Neuronal stem cell (in vitro differentiated cells): ENCODE measurements around the gene NUP210L.
"Not testable (repeated sequence)": the region's sequence is repeated elsewhere in the genome, so short reads cannot be mapped to it uniquely, and the experiment has no call there.

Experiments used
- DNase-seq: peaks from one replicate; pipeline ENCODE4 v3.0.0-alpha.2; 2013; ENCODE audit warnings: low spot score
- H2AFZ ChIP-seq: one replicate; pipeline ENCODE4 v1.6.1; 2013; ENCODE audit warnings: mild to moderate bottlenecking, low read length, inconsistent platforms
- H2AK5ac ChIP-seq: 2 replicates; pipeline ENCODE4 v1.6.1; 2013; ENCODE audit warnings: low read depth, mild to moderate bottlenecking, inconsistent platforms, low read length, moderate library complexity, mixed read lengths
- H2BK120ac ChIP-seq: 2 replicates; pipeline ENCODE4 v1.6.1; 2013; ENCODE audit warnings: low read depth, mild to moderate bottlenecking, inconsistent platforms, low read length, moderate library complexity, mixed read lengths
- H2BK12ac ChIP-seq: one replicate; pipeline ENCODE4 v1.6.1; 2013; ENCODE audit warnings: low read length, inconsistent platforms
- H2BK15ac ChIP-seq: 2 replicates; pipeline ENCODE4 v1.6.1; 2013; ENCODE audit warnings: mild to moderate bottlenecking, low read length, inconsistent platforms, mixed read lengths
- H2BK5ac ChIP-seq: one replicate; pipeline ENCODE4 v1.6.1; 2013; ENCODE audit warnings: inconsistent platforms, mild to moderate bottlenecking, low read length, moderate library complexity
- H3K14ac ChIP-seq: one replicate; pipeline ENCODE4 v1.6.1; 2013; ENCODE audit warnings: low read length, inconsistent platforms
- H3K18ac ChIP-seq: 2 replicates; pipeline ENCODE4 v1.6.1; 2013; ENCODE audit warnings: low read length, inconsistent platforms
- H3K23ac ChIP-seq: 2 replicates; pipeline ENCODE4 v1.6.1; 2013; ENCODE audit warnings: low read depth, mild to moderate bottlenecking, mixed read lengths, low read length, inconsistent platforms; ENCODE audit not compliant: poor library complexity
- H3K27ac ChIP-seq: replicated peaks from 3 replicates; pipeline ENCODE4 v1.5.1; 2013; ENCODE audit warnings: low read length, inconsistent platforms
- H3K27me3 ChIP-seq, 3 experiments: 2 replicates each; pipeline ENCODE4 v1.6.1; 2013; ENCODE audit warnings: low read length in 3 of 3, mild to moderate bottlenecking in 2 of 3, inconsistent platforms in 1 of 3, low read depth in 1 of 3, mixed read lengths in 1 of 3, moderate library complexity in 1 of 3; ENCODE audit not compliant: control insufficient read depth in 3 of 3, insufficient read depth in 3 of 3
- H3K36me3 ChIP-seq, 2 donors: replicated peaks in 1 of 2; 2 replicates each; pipeline ENCODE4 v1.6.1; 2013; ENCODE audit warnings: low read length in 2 of 2; ENCODE audit not compliant: control insufficient read depth in 2 of 2, insufficient read depth in 2 of 2
- H3K4ac ChIP-seq: 2 replicates; pipeline ENCODE4 v1.6.1; 2013; ENCODE audit warnings: inconsistent platforms, mild to moderate bottlenecking, low read length, moderate library complexity
- H3K4me1 ChIP-seq, 2 donors: 1 replicate in 1 of 2; 2 replicates in 1 of 2; pipeline ENCODE4 v1.6.1; 2013; ENCODE audit warnings: low read length in 2 of 2, low read depth in 1 of 2; ENCODE audit not compliant: control insufficient read depth in 2 of 2, insufficient read depth in 1 of 2
- H3K4me2 ChIP-seq: one replicate; pipeline ENCODE4 v1.6.1; 2013; ENCODE audit warnings: mild to moderate bottlenecking, low read length, inconsistent platforms; ENCODE audit not compliant: insufficient read depth, poor library complexity, severe bottlenecking
- H3K4me3 ChIP-seq, 2 donors: 2 replicates each; pipeline ENCODE4 v1.5.1; 2013; ENCODE audit warnings: low read length in 2 of 2, mild to moderate bottlenecking in 2 of 2, inconsistent platforms in 1 of 2, moderate library complexity in 1 of 2
- H3K79me1 ChIP-seq: one replicate; pipeline ENCODE4 v1.6.1; 2013; ENCODE audit warnings: low read depth, mild to moderate bottlenecking, inconsistent platforms, low read length, moderate library complexity
- H3K9ac ChIP-seq: one replicate; pipeline ENCODE4 v1.6.1; 2013; ENCODE audit warnings: mild to moderate bottlenecking, low read depth, low read length, inconsistent platforms; ENCODE audit not compliant: poor library complexity
- H3K9me3 ChIP-seq, 2 donors: replicated peaks in 1 of 2; 2 replicates each; pipeline versions ENCODE3 to v1.6.1; 2013; ENCODE audit warnings: low read length in 2 of 2, mild to moderate bottlenecking in 2 of 2, inconsistent platforms in 1 of 2, low read depth in 1 of 2, mixed read lengths in 1 of 2, moderate library complexity in 1 of 2; ENCODE audit not compliant: control insufficient read depth in 2 of 2, insufficient read depth in 1 of 2
- H4K8ac ChIP-seq: one replicate; pipeline ENCODE4 v1.6.1; 2013; ENCODE audit warnings: low read depth, mild to moderate bottlenecking, inconsistent platforms, low read length, moderate library complexity
- H4K91ac ChIP-seq: one replicate; pipeline ENCODE4 v1.6.1; 2013; ENCODE audit warnings: low read length, low read depth, mild to moderate bottlenecking, inconsistent platforms; ENCODE audit not compliant: poor library complexity
- WGBS, 2 donors: extraction: QIAGEN DNeasy Blood & Tissue Kit; methylation state at CpG; one replicate each; pipeline ENCODE4 v1.1.7; 2013; ENCODE audit warnings: missing lambda C conversion rate in 2 of 2, mixed read lengths in 1 of 2; ENCODE audit not compliant: insufficient read length in 2 of 2, insufficient replicate concordance in 1 of 2; ENCODE audit errors: extremely low coverage in 2 of 2; 5-methylcytosine and 5-hydroxymethylcytosine counted together

Gene NUP210L

DNA sequence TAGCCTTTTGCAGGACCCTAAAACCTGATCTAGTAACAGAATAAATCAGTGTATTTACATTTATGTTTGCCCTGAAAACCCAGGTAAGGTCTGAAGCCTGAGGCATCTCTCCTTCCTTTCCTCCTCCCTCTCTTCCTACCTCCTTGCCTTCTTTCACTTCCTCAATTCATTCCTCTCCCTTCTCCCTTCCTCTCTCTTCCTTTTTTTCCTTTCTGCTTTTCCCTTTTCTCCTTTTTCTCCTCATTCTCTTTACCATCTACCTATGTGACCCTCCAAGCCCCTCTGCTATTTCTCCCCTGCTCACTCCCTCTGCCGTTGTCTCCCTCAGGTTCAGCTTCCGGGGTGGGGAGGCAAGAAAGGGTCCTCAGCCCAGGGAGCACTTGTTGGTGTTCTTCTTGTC lies 173.1 kb downstream of the NUP210L start:
- not testable (repeated sequence) for H3K27ac ChIP-seq, H3K9ac ChIP-seq, H3K4me2 ChIP-seq, H3K79me1 ChIP-seq, H3K9me3 ChIP-seq, H3K23ac ChIP-seq, H2AFZ ChIP-seq, H2BK12ac ChIP-seq, H4K8ac ChIP-seq, DNase-seq, H2BK15ac ChIP-seq, H2BK5ac ChIP-seq, H3K14ac ChIP-seq, H2BK120ac ChIP-seq, H2AK5ac ChIP-seq, H4K91ac ChIP-seq, H3K4me3 ChIP-seq, H3K4ac ChIP-seq, H3K27me3 ChIP-seq, H3K18ac ChIP-seq
- peaks cover 6 to 10% of the 10 kb centered on the region in 2 donors for H3K4me1 ChIP-seq
- WGBS, 2 donors: no CpG with 5 or more reads among the region's 2 CpGs
- H3K36me3 ChIP-seq: peaks cover 7 to 54% of the 10 kb centered on the region in 2 donors

DNA sequence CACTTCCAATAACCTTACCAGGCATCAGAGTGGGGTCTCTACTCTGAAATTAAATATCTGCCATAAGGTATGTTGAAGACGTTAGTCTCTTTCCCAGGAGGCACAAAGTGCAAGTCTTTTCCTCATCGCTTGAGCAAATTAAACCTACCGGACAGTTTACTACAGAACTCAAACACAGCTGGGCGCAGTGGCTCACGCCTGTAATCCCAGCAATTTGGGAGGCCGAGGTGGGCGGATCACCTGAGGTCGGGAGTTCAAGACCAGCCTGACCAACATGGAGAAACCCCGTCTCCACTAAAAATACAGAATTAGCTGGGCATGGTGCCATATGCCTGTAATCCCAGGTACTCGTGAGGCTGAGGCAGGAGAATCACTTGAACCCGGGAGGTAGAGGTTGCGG lies 175.8 kb downstream of the NUP210L start:
- not testable (repeated sequence) for H2AK5ac ChIP-seq, DNase-seq, H4K8ac ChIP-seq, H3K9ac ChIP-seq, H3K23ac ChIP-seq, H2BK5ac ChIP-seq, H2BK12ac ChIP-seq, H3K79me1 ChIP-seq, H3K4me2 ChIP-seq, H2BK120ac ChIP-seq, H3K27ac ChIP-seq, H2BK15ac ChIP-seq, H3K4me1 ChIP-seq, H3K14ac ChIP-seq, H4K91ac ChIP-seq, H3K27me3 ChIP-seq, H2AFZ ChIP-seq, H3K9me3 ChIP-seq, H3K4ac ChIP-seq, H3K18ac ChIP-seq, H3K4me3 ChIP-seq
- no CpG with 5 or more reads among the region's 12 CpGs for WGBS, 2 donors
- peaks cover 17 to 72% of the 10 kb centered on the region in 2 donors for H3K36me3 ChIP-seq

DNA sequence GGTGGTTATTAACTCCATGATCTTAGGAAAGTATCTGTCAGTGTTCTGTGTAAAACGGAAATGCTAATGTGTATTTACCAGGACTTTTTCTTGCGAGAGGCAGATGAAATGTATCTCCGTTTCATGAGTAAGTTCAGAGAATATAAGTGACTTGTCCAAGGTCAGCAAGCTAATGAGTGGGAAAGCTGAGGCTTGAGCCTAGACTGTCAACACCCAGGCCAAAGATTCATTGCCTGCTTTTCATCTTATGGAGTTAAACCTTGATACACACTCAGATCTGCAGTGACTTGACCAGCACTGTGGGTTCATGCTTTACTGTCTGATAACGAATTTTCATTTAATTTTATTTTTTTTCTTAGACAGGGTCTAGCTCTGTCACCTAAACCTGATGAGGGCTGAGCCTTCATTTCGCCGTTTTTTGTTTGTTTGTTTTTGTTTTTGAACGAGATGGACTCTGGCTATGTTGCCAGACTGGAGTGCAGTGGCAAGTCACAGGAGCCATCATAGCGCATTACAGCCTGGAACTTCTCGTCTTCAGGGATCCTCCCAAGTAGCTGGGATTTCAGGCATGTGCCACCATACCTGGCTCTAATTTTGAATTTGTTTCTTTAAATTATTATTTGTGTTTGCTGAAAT lies 176.5 kb downstream of the NUP210L start:
- no peak overlapping the region for H3K27ac ChIP-seq
- no CpG with 5 or more reads among the region's 9 CpGs for WGBS, 2 donors

DNA sequence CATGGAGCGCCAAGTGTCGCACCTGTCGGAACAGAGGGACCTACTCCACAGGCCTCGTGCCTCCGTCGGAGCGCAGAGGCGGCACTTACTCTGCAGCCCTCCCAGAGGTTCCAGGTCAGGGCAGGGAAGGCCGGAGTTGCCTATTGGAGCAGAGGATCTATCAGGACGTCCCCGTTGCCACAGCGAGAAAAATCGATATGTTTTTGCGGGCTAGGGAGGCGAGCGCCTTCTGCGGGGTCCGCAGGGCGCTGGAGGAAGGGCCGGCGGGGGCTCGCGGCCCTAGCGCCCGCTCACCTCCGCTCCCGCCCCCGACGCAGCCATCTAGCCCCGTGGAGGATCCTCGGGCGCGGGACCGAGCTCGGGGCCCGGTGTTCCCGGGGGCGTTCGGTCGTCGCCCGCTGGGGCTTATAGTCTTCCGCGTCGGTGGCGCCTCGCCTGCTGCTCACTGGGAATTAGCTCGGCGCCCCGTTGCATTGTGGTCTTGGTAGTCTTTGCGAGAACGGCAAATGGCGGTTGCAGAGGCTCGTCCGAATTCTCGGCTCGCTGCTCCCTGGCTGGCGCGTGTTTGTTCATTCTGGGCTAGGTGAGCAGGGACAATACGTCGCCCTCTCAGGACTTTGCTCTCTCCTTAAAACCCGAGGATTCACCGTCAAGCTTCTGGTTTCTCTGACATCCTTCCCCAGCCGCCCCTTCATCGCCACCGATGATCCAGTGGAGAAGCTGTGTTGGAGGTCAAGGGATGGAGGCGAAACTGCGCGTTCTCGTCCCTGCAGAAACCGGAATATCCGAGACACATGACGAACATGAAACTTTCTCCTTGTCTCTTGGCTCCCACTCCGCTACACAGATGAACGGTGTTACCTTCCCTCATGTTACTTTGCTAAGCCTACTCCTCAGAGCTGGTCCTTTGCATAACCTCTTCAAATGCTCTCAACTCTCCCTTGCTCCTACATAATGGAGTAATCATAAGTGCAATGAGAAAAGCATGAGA lies 177.3 kb downstream of the NUP210L start, which contains the start of gene JTB:
Gene JTB, minus strand, starts transcription at position 425 of the 991 bp plus-strand sequence. Its CDS starts 422 bp downstream, at position 3.
- no peak within 1 kb of the TSS for H2BK120ac ChIP-seq
- no CpG with 5 or more reads among the region's 75 CpGs for WGBS, 2 donors
- H4K8ac ChIP-seq: no peak within 1 kb of the TSS
- H3K4ac ChIP-seq: no peak within 1 kb of the TSS
- H3K14ac ChIP-seq: peak within 1 kb of the TSS; percentile 28
- peak within 1 kb of the TSS; percentile 57 for H2BK5ac ChIP-seq
- H3K9me3 ChIP-seq: no peaks in the 10 kb centered on the region
- H3K79me1 ChIP-seq: peaks cover 3% of the 10 kb centered on the region
- peaks cover 20 to 74% of the 10 kb centered on the region in 2 donors for H3K36me3 ChIP-seq
- DNase-seq: peak; percentile 82
- H2BK12ac ChIP-seq: no peak within 1 kb of the TSS
- peak within 1 kb of the TSS; percentile 94 for H2AFZ ChIP-seq
- H3K27me3 ChIP-seq: no peaks in the 10 kb centered on the region
- H3K18ac ChIP-seq: peak within 1 kb of the TSS; percentile 88
- H3K4me1 ChIP-seq: peaks cover 2 to 10% of the 10 kb centered on the region in 2 donors
- H2AK5ac ChIP-seq: no peak within 1 kb of the TSS
- H3K23ac ChIP-seq: peak within 1 kb of the TSS; percentile 14
- no peak within 1 kb of the TSS for H2BK15ac ChIP-seq
- peak within 1 kb of the TSS; percentile 90 for H3K9ac ChIP-seq
- no peak within 1 kb of the TSS for H4K91ac ChIP-seq
- H3K27ac ChIP-seq: peak within 1 kb of the TSS; percentile 52
- H3K4me3 ChIP-seq: peak within 1 kb of the TSS; percentile 94 to 98
- peak within 1 kb of the TSS; percentile 92 for H3K4me2 ChIP-seq

More for the DNA sequence above, 176.5 kb downstream of the NUP210L start:
- Histone ChIP-seq H3K4me1 (peaks cover 2 to 10% of the 10 kb centered on the region in 2 donors), H3K36me3 (peaks cover 20 to 74% of the 10 kb centered on the region in 2 donors), H2BK120ac (no peak overlapping the region), H2BK5ac (no peak overlapping the region), H2BK12ac (no peak overlapping the region), H3K4ac (no peak overlapping the region), H3K9me3 (no peaks in the 10 kb centered on the region), H3K4me3 (peak overlapping the region in 1 of 2 donors; percentile 94), H3K4me2 (no peak overlapping the region), H2BK15ac (no peak overlapping the region), H3K23ac (no peak overlapping the region), H3K18ac (no peak overlapping the region), H3K14ac (no peak overlapping the region), H3K79me1 (peaks cover 3% of the 10 kb centered on the region), H2AFZ (peak overlapping the region; percentile 94), H2AK5ac (no peak overlapping the region), H4K8ac (no peak overlapping the region), H4K91ac (no peak overlapping the region), H3K27me3 (no peaks in the 10 kb centered on the region), H3K9ac (no peak overlapping the region)
- DNase-seq: no peak
